ENCODE measurements around the gene MASTL.
"Not testable (repeated sequence)": the region's sequence is repeated elsewhere in the genome, so short reads cannot be mapped to it uniquely, and the experiment has no call there.

Gene MASTL

DNA sequence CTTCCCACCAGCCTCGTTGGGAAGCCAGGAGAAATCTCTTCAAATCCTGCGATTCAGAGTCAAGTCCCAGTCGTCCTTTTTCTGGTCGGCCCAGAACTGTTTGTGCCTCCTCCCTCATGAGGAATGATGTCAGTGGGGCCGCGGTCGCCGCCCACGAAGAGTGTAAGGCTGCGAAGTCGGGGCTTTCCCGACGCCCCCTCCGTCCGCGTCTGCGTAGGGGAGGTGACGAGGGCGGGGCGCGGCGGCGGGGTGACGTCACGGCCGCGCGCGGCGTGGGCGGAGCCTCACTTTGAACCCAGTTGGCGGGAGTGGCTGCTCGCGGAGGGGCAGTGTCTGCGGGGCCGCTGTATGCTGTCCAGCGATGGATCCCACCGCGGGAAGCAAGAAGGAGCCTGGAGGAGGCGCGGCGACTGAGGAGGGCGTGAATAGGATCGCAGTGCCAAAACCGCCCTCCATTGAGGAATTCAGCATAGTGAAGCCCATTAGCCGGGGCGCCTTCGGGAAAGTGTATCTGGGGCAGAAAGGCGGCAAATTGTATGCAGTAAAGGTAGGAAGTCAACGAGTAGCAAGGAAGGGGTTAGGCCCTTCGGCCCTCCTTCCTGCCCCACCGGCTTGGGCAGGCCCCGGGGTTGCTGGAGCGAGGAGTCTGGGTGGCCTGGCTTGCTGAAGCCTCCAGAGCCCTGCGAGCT, at the start of gene MASTL:
Gene MASTL, plus strand, starts transcription at position 287 of the 689 bp plus-strand sequence. Its CDS starts 75 bp downstream, at position 362.
- DNase-seq (ENCODE audit: low read depth): peak; percentile 89

DNA sequence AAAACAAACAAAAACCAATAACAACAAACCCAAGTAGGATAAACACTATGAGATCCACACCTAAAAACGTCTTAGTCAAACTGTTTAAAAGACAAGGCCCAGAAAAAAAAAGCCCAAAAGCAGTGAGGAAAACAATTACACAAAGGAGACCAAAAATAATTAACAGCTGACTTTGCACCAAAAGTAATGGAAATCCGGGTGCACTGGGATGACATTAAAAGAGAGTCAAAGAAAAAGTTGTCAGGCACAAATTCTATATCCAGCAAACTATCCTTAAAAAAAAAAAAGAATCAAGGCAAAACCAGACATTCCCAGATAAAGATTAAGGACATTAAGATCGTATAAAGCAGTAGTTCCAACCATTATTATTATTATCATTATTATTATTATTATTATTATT, 47.0 kb upstream of the MASTL start:
- no peak for DNase-seq (ENCODE audit: low read depth)

- DNase-seq (ENCODE audit: low read depth): no peak
Observed at GRCh38 chr10:27134371-27134770, 20.8 kb upstream of the MASTL start.

DNA sequence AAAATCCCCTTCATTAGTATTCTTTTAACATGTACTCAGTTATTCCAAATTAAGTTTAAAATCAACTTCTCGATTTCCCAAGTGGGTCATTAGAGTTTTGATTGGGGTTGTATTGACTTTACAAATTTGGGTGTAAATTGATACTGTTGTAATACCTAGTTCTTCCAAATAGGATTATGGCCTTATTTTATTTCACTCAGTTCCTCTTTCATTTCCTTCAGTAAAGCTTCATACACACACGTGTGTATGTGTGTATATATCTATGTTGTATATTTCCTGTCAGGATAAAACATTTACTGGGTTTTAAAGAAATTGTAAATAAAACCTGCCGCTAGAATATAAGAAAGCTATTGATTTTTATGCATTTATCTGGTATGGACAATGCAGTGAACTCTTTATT, 16.9 kb upstream of the MASTL start:
- no peak for DNase-seq (ENCODE audit: low read depth)

GRCh38 chr10:27143686-27144085, 11.5 kb upstream of the MASTL start:
- DNase-seq (ENCODE audit: low read depth): no peak

GRCh38 chr10:27145937-27146336, 9.2 kb upstream of the MASTL start:
- no peak for DNase-seq (ENCODE audit: low read depth)

- DNase-seq (ENCODE audit: low read depth): no peak
Observed at GRCh38 chr10:27147701-27148100, 7.5 kb upstream of the MASTL start.

DNA sequence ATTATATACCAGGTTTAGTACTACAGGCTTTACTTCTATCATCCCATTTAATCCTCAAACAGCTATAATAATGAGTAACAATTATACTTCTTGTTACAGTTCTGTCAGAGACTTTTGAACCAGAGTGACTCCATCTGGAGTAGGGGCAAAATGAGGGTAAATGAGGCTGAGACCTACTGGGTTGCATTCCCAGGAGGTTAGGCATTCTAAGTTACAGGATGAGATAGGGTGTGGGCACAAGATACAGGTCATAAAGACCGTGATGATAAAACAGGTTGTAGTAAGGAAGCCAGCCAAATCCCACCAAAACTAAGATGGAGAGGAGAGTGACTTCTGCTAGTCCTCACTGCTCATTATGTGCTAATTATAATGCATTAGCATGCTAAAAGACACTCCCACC, 4.9 kb upstream of the MASTL start:
- DNase-seq (ENCODE audit: low read depth): no peak

- no peak for DNase-seq (ENCODE audit: low read depth)
Observed at GRCh38 chr10:27152687-27153086, 2.5 kb upstream of the MASTL start.

- DNase-seq (ENCODE audit: low read depth): no peak
Observed at GRCh38 chr10:27153329-27153728, 1.8 kb upstream of the MASTL start.

DNA sequence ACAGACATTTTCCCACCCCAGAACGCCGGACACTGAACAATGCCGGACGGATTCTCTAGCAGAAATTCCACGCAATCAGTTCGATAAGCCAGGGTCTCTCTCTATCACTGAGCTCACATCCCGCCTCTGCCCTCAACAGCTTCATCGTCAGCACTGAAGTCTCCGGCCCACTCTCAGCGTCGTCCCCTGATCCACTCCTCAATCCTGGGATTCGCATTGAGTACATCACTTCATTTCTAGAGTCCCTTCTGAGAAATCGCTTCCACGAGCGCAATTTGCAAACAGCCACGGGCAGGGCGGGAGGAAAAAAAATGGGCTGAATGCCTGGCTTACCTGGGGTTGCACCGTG, 1.3 kb upstream of the MASTL start:
- no peak for DNase-seq (ENCODE audit: low read depth)

GRCh38 chr10:27156566-27156965, 1.4 kb downstream of the MASTL start:
- not testable (repeated sequence) for DNase-seq (ENCODE audit: low read depth)

DNA sequence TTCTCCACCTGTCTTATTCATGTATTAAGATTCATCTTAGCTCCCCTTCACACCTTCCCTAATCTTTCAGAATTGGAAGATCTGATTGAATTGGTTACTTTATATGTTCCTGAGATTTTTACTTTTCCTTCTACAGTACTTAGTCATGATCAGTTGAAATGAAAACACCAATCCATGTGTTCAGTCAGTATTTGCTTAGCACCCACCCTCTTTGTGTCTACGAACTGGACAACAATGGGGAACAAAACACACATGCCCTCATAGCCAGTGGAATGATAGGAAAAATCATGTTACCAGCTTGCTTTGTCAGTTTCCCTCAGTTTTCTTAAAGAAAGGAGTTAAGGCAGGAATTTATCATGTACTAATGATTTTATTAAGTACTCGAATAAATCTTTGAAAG, 2.0 kb downstream of the MASTL start:
- DNase-seq (ENCODE audit: low read depth): no peak

DNA sequence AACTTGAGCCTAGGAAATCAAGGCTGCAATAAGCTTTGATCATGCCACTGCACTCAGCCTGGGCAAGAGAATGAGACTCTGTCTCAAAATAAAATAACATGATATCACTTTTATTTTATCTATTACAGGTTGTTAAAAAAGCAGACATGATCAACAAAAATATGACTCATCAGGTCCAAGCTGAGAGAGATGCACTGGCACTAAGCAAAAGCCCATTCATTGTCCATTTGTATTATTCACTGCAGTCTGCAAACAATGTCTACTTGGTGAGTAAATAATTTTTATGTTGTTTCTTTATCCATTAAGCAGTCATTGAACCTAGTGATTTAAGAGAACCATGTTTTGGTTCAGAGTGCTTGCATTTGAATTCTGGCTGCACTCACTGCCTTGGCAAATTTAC, 3.3 kb downstream of the MASTL start:
- no peak for DNase-seq (ENCODE audit: low read depth)

GRCh38 chr10:27169849-27170248, 14.7 kb downstream of the MASTL start:
- DNase-seq (ENCODE audit: low read depth): no peak

- DNase-seq (ENCODE audit: low read depth): no peak
Observed at GRCh38 chr10:27188259-27188658, 33.1 kb downstream of the MASTL start.

- DNase-seq (ENCODE audit: low read depth): no peak
Observed at GRCh38 chr10:27188897-27189296, 33.7 kb downstream of the MASTL start.

DNA sequence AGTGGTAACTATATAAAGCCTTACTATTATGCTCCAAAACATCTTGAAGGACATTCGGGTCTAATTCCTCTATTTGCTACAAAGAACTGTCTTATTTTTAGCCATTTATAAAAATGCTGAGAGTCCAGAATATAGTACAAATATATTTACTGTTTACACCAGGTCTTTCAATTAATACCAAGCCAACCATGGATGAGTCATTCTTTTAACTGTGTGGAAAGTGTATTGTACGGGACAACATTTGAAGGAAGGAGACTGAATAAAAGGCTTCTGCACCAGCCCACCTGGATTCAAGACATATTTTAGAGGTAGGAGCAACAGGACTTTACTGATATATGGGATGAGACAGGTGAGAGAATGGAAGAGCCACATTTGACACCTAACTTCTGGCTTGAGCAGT, 35.4 kb downstream of the MASTL start:
- DNase-seq (ENCODE audit: low read depth): no peak

DNA sequence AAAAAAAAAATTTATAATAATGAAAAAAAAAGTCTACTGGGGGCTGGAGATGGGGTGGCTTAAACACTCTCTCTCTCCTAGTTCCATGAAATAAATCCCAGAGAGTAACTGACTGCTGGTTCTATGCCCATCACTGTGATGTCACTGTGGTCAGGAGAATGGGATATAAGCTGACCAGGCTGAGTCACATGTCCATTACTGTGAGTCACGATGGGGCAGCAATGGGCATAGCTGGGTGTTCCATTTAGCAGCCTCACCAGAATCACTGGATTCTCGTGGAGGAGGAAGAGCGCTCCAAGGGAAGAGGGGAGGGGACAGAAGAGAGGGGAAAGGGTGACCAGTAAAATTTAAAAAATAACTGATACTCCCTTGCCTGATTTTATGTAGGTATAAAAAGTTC, 37.1 kb downstream of the MASTL start:
- DNase-seq (ENCODE audit: low read depth): peak; percentile 74

DNA sequence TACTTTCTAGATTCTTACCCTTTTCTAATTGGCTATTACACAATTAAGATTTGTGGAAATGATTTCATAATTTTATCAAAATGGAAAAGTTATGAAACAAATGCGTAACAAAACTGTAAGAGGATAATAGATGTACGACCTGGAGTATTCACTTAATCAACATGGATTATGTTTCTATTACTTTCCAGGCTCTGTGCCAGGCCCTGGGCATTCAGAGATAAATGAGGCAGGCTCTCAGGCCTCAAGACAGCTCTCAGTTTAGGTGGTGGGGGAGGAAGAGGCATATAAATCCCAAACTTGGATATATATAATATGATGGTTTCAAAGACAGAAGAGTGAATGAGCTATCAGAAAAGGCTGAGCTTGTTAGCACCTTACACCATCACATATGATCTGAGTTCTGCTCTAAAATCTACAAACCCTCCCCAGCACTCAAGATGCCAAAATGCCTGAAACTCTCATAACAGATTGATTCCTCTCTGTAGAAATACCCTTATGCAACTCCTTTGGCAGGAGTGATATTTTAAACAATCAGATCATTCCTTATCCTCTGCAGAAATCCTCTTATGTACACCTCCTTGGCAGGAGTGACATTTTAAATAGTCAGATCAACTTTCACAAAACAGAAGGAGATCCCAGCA, 42.9 kb downstream of the MASTL start:
- no peak for DNase-seq (ENCODE audit: low read depth)

GRCh38 chr10:27203806-27204205, 48.7 kb downstream of the MASTL start:
- DNase-seq (ENCODE audit: low read depth): no peak

- DNase-seq (ENCODE audit: low read depth): no peak
Observed at GRCh38 chr10:27207350-27207749, 52.2 kb downstream of the MASTL start.

DNA sequence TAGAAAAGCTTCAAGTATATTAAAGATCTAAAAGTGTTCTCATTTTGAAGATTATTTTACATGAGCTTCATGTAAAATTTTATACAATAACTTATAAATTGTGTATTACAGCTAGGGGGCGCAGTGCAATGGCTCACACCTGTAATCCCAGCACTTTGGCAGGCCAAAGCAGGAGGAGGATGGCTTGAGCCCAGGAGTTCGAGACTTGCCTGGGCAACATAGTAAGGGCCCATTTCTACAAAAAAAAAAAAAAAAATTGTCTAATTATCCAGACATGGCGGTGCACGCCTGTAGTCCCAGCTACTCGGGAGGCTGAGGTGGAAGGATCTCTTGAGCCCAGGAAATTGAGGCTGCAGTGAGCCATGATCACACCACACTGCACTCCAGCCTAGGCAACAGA, 68.8 kb downstream of the MASTL start:
- no peak for DNase-seq (ENCODE audit: low read depth)

GRCh38 chr10:27225011-27225590, 69.9 kb downstream of the MASTL start:
- DNase-seq (ENCODE audit: low read depth): no peak

Measured in fibroblast of the conjunctiva (primary cell).